SHP77 treated with DMSO at 0.1 percent for 48 hours (cell line): Measurements from ENCODE around the gene TTLL11.

Experiments used
- DNase-seq: peaks from one replicate; lab custom pipeline; 2025; lab: John Stamatoyannopoulos, UW

TTLL11 gene

GRCh38 chr9:121783521-121784507, 309.3 kb downstream of the TTLL11 start:
- no peak for DNase-seq

GRCh38 chr9:121783111-121783510, 310.0 kb downstream of the TTLL11 start:
- DNase-seq, result no peak

- DNase-seq, result no peak
Measured at GRCh38 chr9:121782514-121783110, 310.5 kb downstream of the TTLL11 start.

- no peak for DNase-seq
Measured at GRCh38 chr9:121781701-121782464, 311.2 kb downstream of the TTLL11 start.

GRCh38 chr9:121781145-121781548, 312.0 kb downstream of the TTLL11 start:
- no peak for DNase-seq

- DNase-seq, result no peak
Measured at GRCh38 chr9:121780177-121781040, 312.7 kb downstream of the TTLL11 start.

- DNase-seq, result no peak
Measured at GRCh38 chr9:121779381-121780117, 313.6 kb downstream of the TTLL11 start.

- DNase-seq, result no peak
Measured at GRCh38 chr9:121778252-121779225, 314.6 kb downstream of the TTLL11 start.

GRCh38 chr9:121776739-121777637, 316.1 kb downstream of the TTLL11 start:
- no peak for DNase-seq

GRCh38 chr9:121776001-121776738, 316.9 kb downstream of the TTLL11 start:
- DNase-seq, result no peak

- no peak for DNase-seq
Measured at GRCh38 chr9:121774715-121775613, 318.1 kb downstream of the TTLL11 start.

GRCh38 chr9:121773954-121774714, 319.0 kb downstream of the TTLL11 start:
- DNase-seq, result no peak

GRCh38 chr9:121773286-121773953, 319.7 kb downstream of the TTLL11 start:
- no peak for DNase-seq

GRCh38 chr9:121772600-121773285, 320.4 kb downstream of the TTLL11 start:
- no peak for DNase-seq
